T-helper 2 cell treated with Interferon-gamma antibody and Interleukin-4, amounts not matched to agents 5 μg/mL and 100 μg/mL, for 36 hours (primary cell): Measurements from ENCODE around the gene TYW3.
"Not testable (repeated sequence)": the region's sequence is repeated elsewhere in the genome, so short reads cannot be mapped to it uniquely, and the experiment has no call there.

ENCODE experiments used
- DNase-seq: peaks from one replicate; pipeline ENCODE4 v3.0.0; 2021; ENCODE audit warnings: low spot score
- H3K27ac Mint-ChIP-seq: one replicate; pipeline ENCODE4 v1.8.0; 2021; ENCODE audit warnings: mild to moderate bottlenecking, mixed read lengths
- H3K27me3 Mint-ChIP-seq: one replicate; pipeline ENCODE4 v1.8.0; 2021; ENCODE audit warnings: low read depth, mixed read lengths
- H3K36me3 Mint-ChIP-seq: one replicate; pipeline ENCODE4 v1.8.0; 2021; ENCODE audit warnings: low read depth, mixed read lengths
- H3K4me1 Mint-ChIP-seq: one replicate; pipeline ENCODE4 v1.8.0; 2021; ENCODE audit warnings: low read depth, mixed read lengths
- H3K4me3 Mint-ChIP-seq: one replicate; pipeline ENCODE4 v1.8.0; 2022; ENCODE audit warnings: mild to moderate bottlenecking, moderate library complexity, mixed read lengths
- H3K9me3 Mint-ChIP-seq: one replicate; pipeline ENCODE4 v1.8.0; 2021; ENCODE audit warnings: mixed read lengths

TYW3 gene

DNA sequence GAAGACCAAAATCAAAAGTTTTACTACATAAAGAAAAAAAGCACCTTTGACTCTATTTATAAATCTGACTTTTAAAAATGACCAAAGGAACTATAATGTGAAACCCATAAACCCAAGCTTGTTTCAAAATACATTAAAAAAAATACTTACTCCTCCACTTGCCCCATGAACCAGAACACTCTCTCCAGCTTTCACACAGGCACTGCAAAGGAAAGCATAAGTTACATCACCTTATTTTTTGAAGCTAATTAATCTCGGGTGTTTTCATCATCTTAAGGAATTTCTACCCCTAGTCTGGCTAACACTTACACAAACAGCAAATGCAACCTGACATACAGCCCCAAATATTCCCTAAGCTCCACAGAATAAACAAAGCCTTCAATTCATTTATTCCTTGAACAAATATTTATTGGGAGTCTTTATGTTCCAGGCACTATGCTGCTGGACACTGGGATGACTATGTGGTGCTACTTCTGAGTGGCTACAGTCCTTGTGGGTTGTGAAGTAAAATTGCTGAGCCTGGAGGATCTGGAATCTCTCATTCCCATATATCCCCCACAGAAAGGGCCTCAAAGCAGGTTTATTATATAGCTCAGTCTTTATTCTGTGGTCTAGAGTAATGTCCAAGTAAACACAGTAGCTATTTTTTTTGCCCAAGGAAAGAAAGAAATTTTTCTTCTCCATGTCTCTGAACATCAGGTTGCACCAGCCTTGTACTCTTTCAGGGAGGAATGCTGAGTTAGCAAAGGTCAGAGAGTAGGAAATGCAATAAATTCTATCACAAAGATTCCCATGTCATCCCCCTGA lies 18.3 kb upstream of the TYW3 start:
- Mint-ChIP-seq H3K27me3 (no peaks in the 10 kb centered on the region), H3K4me3 (no peak overlapping the region), H3K27ac (no peak overlapping the region), H3K36me3 (peaks cover 7% of the 10 kb centered on the region), H3K4me1 (no peaks in the 10 kb centered on the region), H3K9me3 (no peaks in the 10 kb centered on the region)
- no peak for DNase-seq

DNA sequence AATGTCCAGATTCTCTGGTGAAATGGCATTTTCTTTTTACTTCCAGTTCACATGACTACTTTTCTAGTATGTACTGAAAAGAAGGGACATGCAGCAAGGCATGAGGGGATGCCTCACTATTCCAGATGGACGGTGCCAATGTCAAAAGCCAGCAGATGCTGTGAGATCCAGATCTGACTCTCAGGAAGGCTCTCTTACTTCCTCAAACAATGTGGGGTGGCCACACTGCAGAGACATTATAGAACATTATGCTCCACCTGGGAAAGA lies 17.8 kb upstream of the TYW3 start:
- peaks cover 8% of the 10 kb centered on the region for H3K36me3 Mint-ChIP-seq
- DNase-seq = no peak
- no peaks in the 10 kb centered on the region for H3K4me1 Mint-ChIP-seq
- H3K9me3 Mint-ChIP-seq = no peaks in the 10 kb centered on the region
- H3K4me3 Mint-ChIP-seq = no peak overlapping the region
- no peak overlapping the region for H3K27ac Mint-ChIP-seq
- H3K27me3 Mint-ChIP-seq = no peaks in the 10 kb centered on the region

DNA sequence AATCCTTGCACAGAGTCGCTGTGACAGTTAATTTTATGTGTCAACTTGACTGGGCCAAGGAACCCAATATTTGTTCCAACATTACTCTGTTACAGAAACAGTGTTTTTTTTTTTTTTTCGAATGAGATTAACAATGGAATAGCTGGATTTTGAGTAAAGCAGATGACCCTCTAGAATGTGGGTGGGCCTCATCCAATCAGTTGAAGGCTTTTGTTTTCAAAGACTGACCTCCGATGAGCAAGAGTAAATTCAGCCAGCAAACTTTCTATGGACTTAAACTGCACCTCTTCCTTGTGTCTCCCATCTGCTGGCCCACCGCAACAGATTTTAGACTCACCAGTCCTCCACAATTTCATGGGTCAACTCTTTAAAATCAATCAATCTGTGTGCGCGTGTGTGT lies 17.1 kb upstream of the TYW3 start:
- Mint-ChIP-seq H3K27ac (no peak overlapping the region), H3K4me3 (no peak overlapping the region), H3K27me3 (no peaks in the 10 kb centered on the region), H3K4me1 (no peaks in the 10 kb centered on the region), H3K9me3 (no peaks in the 10 kb centered on the region), H3K36me3 (peaks cover 10% of the 10 kb centered on the region)
- DNase-seq = no peak

DNA sequence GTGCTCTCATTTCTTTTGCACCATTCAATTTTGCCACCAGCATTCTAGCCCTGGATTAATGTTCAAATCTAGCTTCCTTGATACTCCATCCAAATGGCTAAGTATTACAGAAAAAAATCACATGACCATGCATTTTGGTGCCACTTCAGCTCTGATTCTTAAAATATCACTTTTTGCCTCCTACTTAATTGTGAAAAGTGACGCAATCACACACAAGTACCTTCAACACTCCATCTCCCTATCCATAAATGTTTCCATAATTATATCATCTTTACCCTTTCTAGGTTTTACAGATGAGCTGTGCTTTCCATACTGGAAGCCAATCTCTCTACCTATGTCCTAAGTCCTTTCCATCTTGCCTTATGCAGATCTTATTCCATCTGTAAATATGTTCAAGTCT lies 16.1 kb upstream of the TYW3 start:
- no peak overlapping the region for H3K4me3 Mint-ChIP-seq
- no peak for DNase-seq
- H3K27ac Mint-ChIP-seq = no peak overlapping the region
- no peaks in the 10 kb centered on the region for H3K27me3 Mint-ChIP-seq
- no peaks in the 10 kb centered on the region for H3K4me1 Mint-ChIP-seq
- peaks cover 12% of the 10 kb centered on the region for H3K36me3 Mint-ChIP-seq
- H3K9me3 Mint-ChIP-seq = no peaks in the 10 kb centered on the region

DNA sequence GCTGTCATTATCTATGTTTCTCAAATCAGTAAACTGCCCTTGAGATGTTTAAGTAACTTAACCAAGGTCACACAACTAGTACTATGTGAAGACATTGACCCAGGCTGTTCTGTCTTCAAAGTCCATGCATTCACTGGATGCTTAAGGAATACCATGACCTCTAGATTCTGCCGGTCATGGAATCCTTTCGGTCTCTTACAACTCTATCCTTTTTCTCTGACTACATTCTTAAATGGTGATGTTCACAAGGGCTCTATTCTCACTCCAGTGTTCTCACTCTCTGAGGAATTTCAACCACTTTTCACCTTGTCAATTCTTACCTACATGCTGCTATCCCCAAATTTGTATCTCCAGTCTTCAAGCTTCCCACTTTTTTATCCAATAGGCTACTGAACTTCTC lies 15.3 kb upstream of the TYW3 start:
- H3K36me3 Mint-ChIP-seq = peaks cover 17% of the 10 kb centered on the region
- no peak for DNase-seq
- no peaks in the 10 kb centered on the region for H3K27me3 Mint-ChIP-seq
- no peaks in the 10 kb centered on the region for H3K4me1 Mint-ChIP-seq
- H3K4me3 Mint-ChIP-seq = no peak overlapping the region
- H3K27ac Mint-ChIP-seq = no peak overlapping the region
- no peaks in the 10 kb centered on the region for H3K9me3 Mint-ChIP-seq

DNA sequence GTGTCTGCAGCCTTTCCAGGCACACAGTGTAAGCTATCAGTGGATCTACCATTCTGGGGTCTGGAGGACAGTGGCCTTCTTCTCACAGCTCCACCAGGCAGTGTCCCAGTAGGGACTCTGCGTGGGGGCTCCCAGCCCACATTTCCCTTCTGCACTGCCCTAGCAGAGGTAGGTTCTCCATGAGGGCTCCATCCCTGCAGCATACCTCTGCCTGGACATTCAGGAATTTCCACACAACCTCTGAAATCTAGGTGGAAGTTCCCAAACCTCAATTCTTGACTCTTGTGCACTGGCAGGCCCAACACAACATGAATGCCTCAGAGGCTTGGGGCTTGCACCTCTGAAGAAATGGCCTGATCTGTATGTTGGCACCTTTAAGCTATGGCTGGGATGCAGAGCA lies 6.9 kb upstream of the TYW3 start:
- H3K27me3 Mint-ChIP-seq = no peaks in the 10 kb centered on the region
- H3K4me3 Mint-ChIP-seq = no peak overlapping the region
- peaks cover 11% of the 10 kb centered on the region for H3K4me1 Mint-ChIP-seq
- peaks cover 33% of the 10 kb centered on the region for H3K36me3 Mint-ChIP-seq
- H3K27ac Mint-ChIP-seq = no peak overlapping the region
- no peak for DNase-seq
- peaks cover 17% of the 10 kb centered on the region for H3K9me3 Mint-ChIP-seq

DNA sequence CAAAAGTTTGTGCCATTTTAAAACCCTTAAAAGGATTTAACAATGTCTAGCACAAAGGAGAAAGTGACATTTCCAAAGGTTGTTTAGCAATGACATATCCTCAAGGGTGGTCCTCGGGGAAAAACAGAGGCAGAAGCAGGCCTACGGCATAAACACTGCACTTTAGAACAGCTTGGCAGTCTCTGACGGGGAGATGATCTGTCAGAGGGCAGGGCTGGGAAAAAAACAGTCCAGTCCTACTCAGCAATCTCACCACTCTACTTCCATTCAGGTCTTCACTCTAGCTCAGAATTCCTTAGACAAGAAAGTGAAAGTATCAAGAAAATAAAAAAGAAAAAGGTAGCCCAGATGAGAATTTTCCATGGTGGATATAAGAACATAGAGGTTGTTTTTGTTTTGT lies 4.2 kb upstream of the TYW3 start:
- DNase-seq = no peak
- H3K27me3 Mint-ChIP-seq = no peaks in the 10 kb centered on the region
- peaks cover 21% of the 10 kb centered on the region for H3K36me3 Mint-ChIP-seq
- H3K4me1 Mint-ChIP-seq = peaks cover 17% of the 10 kb centered on the region
- H3K4me3 Mint-ChIP-seq = no peak overlapping the region
- H3K9me3 Mint-ChIP-seq = peaks cover 17% of the 10 kb centered on the region
- H3K27ac Mint-ChIP-seq = no peak overlapping the region

DNA sequence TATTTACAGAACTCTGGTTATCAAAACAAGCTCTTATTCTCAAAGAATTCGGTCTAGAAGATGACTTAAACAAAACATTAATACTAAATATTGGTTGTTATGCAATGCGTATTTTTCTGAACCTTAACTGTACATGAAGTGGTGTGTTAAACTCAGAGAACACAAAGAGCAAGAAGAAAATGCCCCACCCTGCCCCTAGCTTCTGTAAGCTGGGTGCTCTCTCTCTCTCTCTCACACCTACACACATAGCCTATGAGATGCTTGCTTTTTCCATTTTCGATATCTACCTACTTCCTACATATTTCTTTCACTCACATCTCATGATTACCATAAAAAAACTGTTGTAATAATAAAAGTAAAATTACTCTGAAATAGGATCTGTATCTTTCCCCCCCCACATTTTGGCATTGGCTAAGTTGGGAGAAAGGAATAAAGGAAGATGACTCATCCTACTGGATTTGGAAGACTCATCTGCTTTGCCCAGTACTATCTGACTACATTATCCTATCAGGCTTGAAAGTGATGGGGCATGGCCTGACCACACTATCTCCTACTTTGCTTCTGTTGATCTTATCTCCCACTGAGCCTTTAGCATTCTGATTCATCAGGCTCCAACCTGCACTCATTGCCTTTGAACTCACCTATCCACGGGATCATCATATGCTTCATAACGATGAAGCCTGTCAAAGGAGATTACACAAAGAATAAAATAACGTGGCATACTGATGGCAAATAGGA lies 3.0 kb upstream of the TYW3 start:
- peak; percentile 22 for DNase-seq
- no peaks in the 10 kb centered on the region for H3K27me3 Mint-ChIP-seq
- H3K9me3 Mint-ChIP-seq = peaks cover 17% of the 10 kb centered on the region
- peaks cover 14% of the 10 kb centered on the region for H3K36me3 Mint-ChIP-seq
- H3K4me1 Mint-ChIP-seq = peaks cover 27% of the 10 kb centered on the region
- H3K4me3 Mint-ChIP-seq = no peak overlapping the region
- no peak overlapping the region for H3K27ac Mint-ChIP-seq

DNA sequence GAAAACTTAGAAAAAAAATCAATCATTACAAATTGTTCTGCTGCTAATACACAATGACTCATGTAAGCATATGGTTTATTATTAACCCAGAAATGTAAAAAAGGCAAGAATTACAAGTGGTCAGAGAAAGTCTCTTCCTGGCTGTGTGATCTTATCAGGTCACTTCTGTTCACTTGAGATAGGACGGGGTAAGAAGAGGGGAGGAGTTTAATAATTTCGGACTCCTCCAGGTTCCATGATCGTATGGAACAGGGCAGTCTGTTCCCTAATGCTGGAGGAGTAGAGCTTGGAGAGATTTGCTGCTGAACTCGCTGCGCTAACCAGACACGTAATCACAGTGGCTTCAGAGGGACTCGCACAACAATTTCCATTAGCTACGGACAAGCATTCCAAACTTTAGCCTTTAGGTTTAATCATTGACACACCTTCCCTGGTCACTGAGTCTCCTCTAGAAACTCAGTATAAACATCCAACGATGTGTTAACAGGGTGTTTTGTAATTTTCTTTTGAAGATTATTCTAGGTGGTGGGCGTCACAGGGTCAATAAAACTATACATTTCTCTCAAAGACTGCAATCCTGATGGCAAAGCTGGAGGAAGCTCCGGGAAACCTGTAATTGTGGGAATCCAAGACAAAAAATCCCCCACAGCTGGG lies 1.4 kb upstream of the TYW3 start:
- H3K9me3 Mint-ChIP-seq = peaks cover 7% of the 10 kb centered on the region
- H3K36me3 Mint-ChIP-seq = peaks cover 8% of the 10 kb centered on the region
- no peak overlapping the region for H3K27ac Mint-ChIP-seq
- peak overlapping the region; percentile 55 for H3K4me3 Mint-ChIP-seq
- peaks cover 31% of the 10 kb centered on the region for H3K4me1 Mint-ChIP-seq
- no peak for DNase-seq
- H3K27me3 Mint-ChIP-seq = no peaks in the 10 kb centered on the region

DNA sequence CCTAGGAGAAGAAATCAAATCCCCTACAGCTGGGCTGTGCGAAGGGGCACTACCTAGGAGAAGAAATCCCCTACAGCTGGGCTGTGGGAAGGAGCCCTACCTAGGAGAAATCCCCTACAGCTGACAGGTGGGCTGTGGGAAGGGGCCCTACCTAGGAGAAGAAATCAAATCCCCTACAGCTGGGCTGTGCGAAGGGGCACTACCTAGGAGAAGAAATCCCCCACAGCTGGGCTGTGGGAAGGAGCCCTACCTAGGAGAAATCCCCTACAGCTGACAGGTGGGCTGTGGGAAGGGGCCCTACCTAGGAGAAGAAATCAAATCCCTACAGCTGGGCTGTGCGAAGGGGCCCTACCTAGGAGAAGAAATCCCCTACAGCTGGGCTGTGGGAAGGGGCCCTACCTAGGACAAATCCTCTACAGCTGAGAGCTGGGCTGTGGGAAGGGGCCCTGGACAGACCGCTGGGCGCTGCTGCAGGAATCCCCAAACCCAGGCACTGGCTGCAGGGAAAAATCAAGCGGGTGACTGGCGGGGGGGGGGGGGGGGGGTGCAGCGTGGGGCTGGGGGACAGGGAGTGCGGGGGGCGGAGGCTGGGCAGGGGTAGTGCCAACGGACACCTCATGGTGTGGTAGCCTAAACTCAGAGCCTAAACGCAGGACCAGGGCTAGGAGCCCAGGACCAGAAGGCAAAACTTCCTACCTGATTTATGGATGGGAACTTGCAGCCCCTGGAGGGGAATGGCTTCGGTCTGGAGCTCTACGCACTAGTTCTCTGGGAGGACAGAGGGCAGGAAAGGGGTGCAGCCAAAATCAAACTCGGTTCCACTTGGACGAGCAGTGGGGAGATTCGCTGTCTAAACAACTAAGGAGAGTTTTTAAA lies 643 bp upstream of the TYW3 start:
- peaks cover 31% of the 10 kb centered on the region for H3K4me1 Mint-ChIP-seq
- not testable (repeated sequence) for H3K36me3 Mint-ChIP-seq, H3K9me3 Mint-ChIP-seq, DNase-seq, H3K27me3 Mint-ChIP-seq
- H3K27ac Mint-ChIP-seq = peak overlapping the region; percentile 98
- H3K4me3 Mint-ChIP-seq = peak overlapping the region; percentile 91

DNA sequence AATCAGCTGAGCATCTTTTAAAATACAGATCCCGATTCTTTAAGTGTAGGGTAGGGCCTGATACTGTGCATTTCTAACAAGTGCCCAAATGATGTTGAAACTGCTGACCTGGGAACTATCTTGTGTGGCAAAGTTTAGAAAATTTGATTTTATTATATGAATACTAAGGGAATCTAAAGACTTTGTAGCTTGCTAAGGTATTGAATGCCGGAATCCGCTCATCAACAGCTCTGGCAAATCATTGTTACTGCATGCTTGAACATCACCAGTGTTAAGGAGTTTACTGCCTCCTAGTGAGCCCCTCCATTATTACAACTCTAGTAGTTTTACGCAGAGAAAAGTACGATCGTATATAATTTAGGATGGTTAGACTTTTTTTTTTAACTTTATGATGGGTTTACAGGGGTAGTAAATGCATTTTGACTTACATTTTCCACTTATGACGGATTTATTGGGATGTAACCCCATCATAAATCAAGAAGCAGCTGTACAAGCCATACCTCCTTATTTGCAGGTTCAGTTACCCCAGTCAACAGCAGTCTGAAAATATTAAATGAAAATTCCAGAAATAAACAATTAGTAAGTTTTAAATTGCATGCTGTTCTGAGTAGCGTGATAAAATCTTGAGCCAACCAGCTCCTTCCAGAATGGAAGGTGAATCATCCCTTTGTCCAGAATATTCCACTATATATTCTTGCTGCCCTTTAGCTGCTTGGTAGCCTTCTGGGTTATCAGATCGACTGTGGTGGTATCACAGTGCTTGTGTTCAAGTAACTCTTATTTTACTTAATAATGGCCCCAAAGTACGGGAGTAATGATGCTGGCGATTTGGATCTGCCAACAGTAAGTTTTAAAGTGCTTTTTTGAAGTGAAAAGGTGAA lies 892 bp downstream of the TYW3 start:
- no peaks in the 10 kb centered on the region for H3K9me3 Mint-ChIP-seq
- H3K27ac Mint-ChIP-seq = peak overlapping the region; percentile 98
- peak overlapping the region; percentile 91 for H3K4me3 Mint-ChIP-seq
- peaks cover 30% of the 10 kb centered on the region for H3K4me1 Mint-ChIP-seq
- peaks cover 18% of the 10 kb centered on the region for H3K36me3 Mint-ChIP-seq
- DNase-seq = peak; percentile 27
- H3K27me3 Mint-ChIP-seq = no peaks in the 10 kb centered on the region

DNA sequence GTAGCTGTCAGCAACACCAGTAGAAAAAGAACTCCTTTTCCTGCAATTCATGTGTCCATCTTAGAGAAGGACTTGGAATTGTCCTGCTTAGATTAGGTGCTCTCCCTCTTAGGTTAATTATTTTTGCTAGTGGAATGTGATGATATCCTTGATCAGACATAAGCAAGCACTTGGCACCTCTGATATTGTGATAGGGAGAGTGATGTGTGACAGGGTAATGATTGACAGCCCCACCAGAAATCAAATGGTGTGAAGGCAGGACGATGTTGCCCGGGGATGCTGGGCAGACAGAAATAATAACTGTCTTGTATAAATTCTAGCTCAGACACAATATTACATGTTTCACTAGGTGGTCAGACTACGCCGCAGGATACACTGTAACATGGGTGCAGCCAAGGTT lies 4.4 kb downstream of the TYW3 start:
- DNase-seq = no peak
- Mint-ChIP-seq H3K36me3 (peaks cover 48% of the 10 kb centered on the region), H3K27ac (no peak overlapping the region), H3K4me1 (peaks cover 14% of the 10 kb centered on the region), H3K27me3 (no peaks in the 10 kb centered on the region), H3K4me3 (no peak overlapping the region), H3K9me3 (peaks cover 5% of the 10 kb centered on the region)

DNA sequence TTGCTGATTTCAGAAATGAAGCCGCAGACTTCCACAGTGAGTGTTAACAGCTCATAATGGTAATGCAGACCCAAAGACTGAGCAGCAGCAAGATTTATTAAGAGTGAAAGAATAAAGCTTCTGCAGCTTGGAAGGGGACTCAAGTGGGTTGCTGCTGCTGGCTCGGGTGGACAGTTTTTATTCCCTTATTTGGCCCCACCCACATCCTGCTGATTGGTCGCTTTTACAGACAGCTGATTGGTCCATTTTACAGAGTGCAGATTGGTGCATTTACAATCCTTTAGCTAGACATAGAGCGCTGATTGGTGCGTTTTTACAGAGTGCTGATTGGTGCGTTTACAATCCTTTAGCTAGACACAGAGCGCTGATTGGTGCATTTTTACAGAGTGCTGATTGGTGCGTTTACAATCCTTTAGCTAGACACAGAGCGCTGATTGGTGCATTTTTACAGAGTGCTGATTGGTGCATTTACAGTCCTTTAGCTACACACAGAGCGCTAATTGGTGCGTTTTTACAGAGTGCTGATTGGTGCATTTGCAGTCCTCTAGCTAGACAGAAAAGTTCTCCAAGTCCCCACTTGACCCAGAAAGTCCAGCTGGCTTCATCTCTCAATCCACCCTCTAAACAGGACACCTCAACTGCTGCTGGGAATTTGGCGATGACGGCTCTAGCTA lies 7.5 kb downstream of the TYW3 start:
- not testable (repeated sequence) for H3K4me3 Mint-ChIP-seq, DNase-seq, H3K27me3 Mint-ChIP-seq, H3K4me1 Mint-ChIP-seq, H3K27ac Mint-ChIP-seq
- Mint-ChIP-seq H3K36me3 (peaks cover 75% of the 10 kb centered on the region), H3K9me3 (peaks cover 17% of the 10 kb centered on the region)
